Loucy (cell line): Measurements from ENCODE around the gene KRTAP6-2.

Experiments used
- H2AFZ ChIP-seq: fragments of 200-600 bp; sonication (generic); 2 replicates; pipeline ENCODE4 v1.6.0; 2016; ENCODE audit warnings: antibody characterized with exemption, mild to moderate bottlenecking, low read length, moderate library complexity
- H3F3A ChIP-seq: fragments of 200-600 bp; 2 replicates; pipeline ENCODE4 v1.6.0; 2016; ENCODE audit warnings: antibody characterized with exemption, low read depth, mild to moderate bottlenecking
- H3K27me3 ChIP-seq: fragments of 200-600 bp; sonication (generic); 2 replicates; pipeline ENCODE4 v1.6.1; 2014; ENCODE audit warnings: low read length, mild to moderate bottlenecking; ENCODE audit not compliant: insufficient read depth, poor library complexity, severe bottlenecking
- H3K36me3 ChIP-seq: fragments of 200-600 bp; sonication (generic); 2 replicates; pipeline ENCODE4 v1.6.1; 2016; ENCODE audit warnings: low read length; ENCODE audit not compliant: insufficient read depth
- H3K4me1 ChIP-seq: fragments of 200-600 bp; sonication (generic); 2 replicates; pipeline ENCODE4 v1.5.1; 2014; ENCODE audit warnings: low read length, mild to moderate bottlenecking; ENCODE audit not compliant: insufficient read depth, poor library complexity, severe bottlenecking
- H3K4me2 ChIP-seq: fragments of 200-600 bp; sonication (generic); 2 replicates; pipeline ENCODE4 v1.6.0; 2014; ENCODE audit warnings: antibody characterized with exemption, low read length, low read depth, mild to moderate bottlenecking; ENCODE audit not compliant: poor library complexity, severe bottlenecking
- H3K4me3 ChIP-seq: fragments of 200-600 bp; sonication (generic); 2 replicates; pipeline ENCODE4 v1.5.1; 2014; ENCODE audit warnings: low read length, mild to moderate bottlenecking, mixed read lengths; ENCODE audit not compliant: poor library complexity, severe bottlenecking
- H3K79me2 ChIP-seq: fragments of 200-600 bp; sonication (generic); 2 replicates; pipeline ENCODE4 v1.6.1; 2014; ENCODE audit warnings: low read length; ENCODE audit not compliant: insufficient read depth
- H3K9ac ChIP-seq: fragments of 200-600 bp; sonication (generic); 2 replicates; pipeline ENCODE4 v1.6.0; 2014; ENCODE audit warnings: mild to moderate bottlenecking, low read depth, low read length, moderate library complexity; ENCODE audit not compliant: poor library complexity, severe bottlenecking
- H3K9me2 ChIP-seq: fragments of 200-600 bp; sonication (generic); replicated peaks from 2 replicates; pipeline ENCODE4 v1.6.1; 2016; ENCODE audit warnings: low read depth, low read length, mixed read lengths
- H3K9me3 ChIP-seq: fragments of 200-600 bp; sonication (generic); 2 replicates; pipeline ENCODE4 v1.6.1; 2014; ENCODE audit warnings: mild to moderate bottlenecking, antibody characterized with exemption, low read length, low read depth; ENCODE audit not compliant: insufficient read depth
- H4K20me1 ChIP-seq: fragments of 200-600 bp; sonication (generic); 2 replicates; pipeline ENCODE4 v1.6.0; 2014; ENCODE audit warnings: antibody characterized with exemption, low read length, mild to moderate bottlenecking; ENCODE audit not compliant: insufficient read depth, poor library complexity, severe bottlenecking
- EZH2phosphoT487 ChIP-seq: fragments of 200-600 bp; IDR thresholded peaks from 2 replicates; pipeline ENCODE4 v1.6.1; 2018; ENCODE audit warnings: antibody characterized with exemption, mild to moderate bottlenecking, moderate library complexity, borderline replicate concordance
- TF ChIP-seq, protein P1 (sequence below): fragments of 200-600 bp; sonication (generic); conservative IDR thresholded peaks from 2 replicates; pipeline ENCODE4 v1.5.1; 2014; ENCODE audit warnings: mild to moderate bottlenecking, antibody characterized with exemption, low read length

KRTAP6-2 gene

GRCh38 chr21:30615199-30615598, 16.5 kb upstream of the KRTAP6-2 start:
- no peak overlapping the region for H3K4me3 ChIP-seq
- no peaks in the 10 kb centered on the region for H3K27me3 ChIP-seq
- H3K4me2 ChIP-seq: no peak overlapping the region
- no peaks in the 10 kb centered on the region for H3K9me3 ChIP-seq
- H2AFZ ChIP-seq: no peak overlapping the region
- H3K79me2 ChIP-seq: no peaks in the 10 kb centered on the region
- H3K36me3 ChIP-seq: no peaks in the 10 kb centered on the region
- no peaks in the 10 kb centered on the region for H3K9me2 ChIP-seq
- TF ChIP-seq EZH2phosphoT487: no peak
- TF ChIP-seq, protein P1, sequence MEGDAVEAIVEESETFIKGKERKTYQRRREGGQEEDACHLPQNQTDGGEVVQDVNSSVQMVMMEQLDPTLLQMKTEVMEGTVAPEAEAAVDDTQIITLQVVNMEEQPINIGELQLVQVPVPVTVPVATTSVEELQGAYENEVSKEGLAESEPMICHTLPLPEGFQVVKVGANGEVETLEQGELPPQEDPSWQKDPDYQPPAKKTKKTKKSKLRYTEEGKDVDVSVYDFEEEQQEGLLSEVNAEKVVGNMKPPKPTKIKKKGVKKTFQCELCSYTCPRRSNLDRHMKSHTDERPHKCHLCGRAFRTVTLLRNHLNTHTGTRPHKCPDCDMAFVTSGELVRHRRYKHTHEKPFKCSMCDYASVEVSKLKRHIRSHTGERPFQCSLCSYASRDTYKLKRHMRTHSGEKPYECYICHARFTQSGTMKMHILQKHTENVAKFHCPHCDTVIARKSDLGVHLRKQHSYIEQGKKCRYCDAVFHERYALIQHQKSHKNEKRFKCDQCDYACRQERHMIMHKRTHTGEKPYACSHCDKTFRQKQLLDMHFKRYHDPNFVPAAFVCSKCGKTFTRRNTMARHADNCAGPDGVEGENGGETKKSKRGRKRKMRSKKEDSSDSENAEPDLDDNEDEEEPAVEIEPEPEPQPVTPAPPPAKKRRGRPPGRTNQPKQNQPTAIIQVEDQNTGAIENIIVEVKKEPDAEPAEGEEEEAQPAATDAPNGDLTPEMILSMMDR: no peak
- no peaks in the 10 kb centered on the region for H3K4me1 ChIP-seq
- no peaks in the 10 kb centered on the region for H3F3A ChIP-seq
- no peak overlapping the region for H3K9ac ChIP-seq
- H4K20me1 ChIP-seq: no peaks in the 10 kb centered on the region

- Histone ChIP-seq H4K20me1 (no peaks in the 10 kb centered on the region), H3F3A (no peaks in the 10 kb centered on the region), H3K9me2 (no peaks in the 10 kb centered on the region), H3K4me1 (no peaks in the 10 kb centered on the region), H3K4me2 (no peak within 1 kb of the TSS), H3K79me2 (no peaks in the 10 kb centered on the region), H3K9me3 (no peaks in the 10 kb centered on the region), H3K27me3 (no peaks in the 10 kb centered on the region), H3K9ac (no peak within 1 kb of the TSS), H3K4me3 (no peak within 1 kb of the TSS), H3K36me3 (no peaks in the 10 kb centered on the region), H2AFZ (no peak within 1 kb of the TSS)
- no peak for TF ChIP-seq EZH2phosphoT487
- TF ChIP-seq, protein P1: no peak
Observed at GRCh38 chr21:30613836-30614235, 15.1 kb upstream of the KRTAP6-2 start, which contains the start of gene KRTAP6-1. Gene KRTAP6-1, minus strand, starts transcription at chr21:30613930. Its CDS starts 26 bp downstream, at chr21:30613904.

- H4K20me1 ChIP-seq: no peaks in the 10 kb centered on the region
- no peak overlapping the region for H3K4me3 ChIP-seq
- H3F3A ChIP-seq: no peaks in the 10 kb centered on the region
- no peaks in the 10 kb centered on the region for H3K79me2 ChIP-seq
- TF ChIP-seq, protein P1: no peak
- no peak for TF ChIP-seq EZH2phosphoT487
- no peaks in the 10 kb centered on the region for H3K27me3 ChIP-seq
- H3K9ac ChIP-seq: no peak overlapping the region
- H2AFZ ChIP-seq: no peak overlapping the region
- H3K4me2 ChIP-seq: no peak overlapping the region
- H3K9me2 ChIP-seq: no peaks in the 10 kb centered on the region
- H3K4me1 ChIP-seq: no peaks in the 10 kb centered on the region
- no peaks in the 10 kb centered on the region for H3K9me3 ChIP-seq
- H3K36me3 ChIP-seq: no peaks in the 10 kb centered on the region
Observed at GRCh38 chr21:30612132-30612531, 13.4 kb upstream of the KRTAP6-2 start.
